SK-N-SH treated with all-trans-retinoic acid at 6 μM for 48 hours (cell line): ENCODE measurements around the gene CBFB.

Source experiments
- ATAC-seq: fragments of 200-7000 bp; cut with Tn5 transposase; 3 replicates; pipeline ENCODE4 v1.9.1; 2020; ENCODE audit warnings: mild to moderate bottlenecking, moderate library complexity
- ARNTL ChIP-seq: fragments of 450-650 bp; formaldehyde crosslinking; IDR thresholded peaks from 2 replicates; pipeline ENCODE4 v1.5.0; 2020; ENCODE audit warnings: low read depth, mild to moderate bottlenecking, moderate library complexity, borderline replicate concordance
- BACH2 ChIP-seq: fragments of 250-450 bp; sonication (Bioruptor Pico); IDR thresholded peaks from 2 replicates; pipeline ENCODE4 v1.9.0; 2021; ENCODE audit warnings: mild to moderate bottlenecking, borderline replicate concordance
- CREB5 ChIP-seq: fragments of 250-450 bp; sonication (Bioruptor Pico); IDR thresholded peaks from 2 replicates; pipeline ENCODE4 v1.5.1; 2020; ENCODE audit warnings: low read depth, mild to moderate bottlenecking, moderate library complexity
- CSDC2 ChIP-seq: fragments of 250-450 bp; sonication (Bioruptor Pico); IDR thresholded peaks from 2 replicates; pipeline ENCODE4 v1.5.0; 2020; ENCODE audit warnings: mild to moderate bottlenecking, moderate library complexity
- CSRNP3 ChIP-seq: fragments of 250-450 bp; sonication (Bioruptor Pico); IDR thresholded peaks from 2 replicates; pipeline ENCODE4 v1.5.1; 2021; ENCODE audit warnings: mild to moderate bottlenecking, moderate library complexity
- ESRRG ChIP-seq: fragments of 250-450 bp; sonication (Bioruptor Pico); IDR thresholded peaks from 2 replicates; pipeline ENCODE4 v1.6.1; 2021; ENCODE audit warnings: mild to moderate bottlenecking
- GLIS3 ChIP-seq: fragments of 250-450 bp; sonication (Bioruptor Pico); IDR thresholded peaks from 2 replicates; pipeline ENCODE4 v1.5.0; 2020; ENCODE audit warnings: mild to moderate bottlenecking, moderate library complexity
- ISL1 ChIP-seq: fragments of 250-450 bp; sonication (Bioruptor Pico); IDR thresholded peaks from 2 replicates; pipeline ENCODE4 v2.1.2; 2022; ENCODE audit warnings: mild to moderate bottlenecking, moderate library complexity
- OSR1 ChIP-seq: fragments of 250-450 bp; sonication (Bioruptor Pico); IDR thresholded peaks from 2 replicates; pipeline ENCODE4 v1.8.0; 2022; ENCODE audit warnings: moderate library complexity, mild to moderate bottlenecking, inconsistent platforms
- PATZ1 ChIP-seq: fragments of 250-450 bp; sonication (Bioruptor Pico); IDR thresholded peaks from 2 replicates; pipeline ENCODE4 v1.8.0; 2020; ENCODE audit warnings: mild to moderate bottlenecking, moderate library complexity, borderline replicate concordance
- POU6F1 ChIP-seq: fragments of 250-450 bp; sonication (Bioruptor Pico); IDR thresholded peaks from 2 replicates; pipeline ENCODE4 v1.8.0; 2021; ENCODE audit warnings: low read depth, mild to moderate bottlenecking, moderate library complexity, borderline replicate concordance
- RARB ChIP-seq: fragments of 250-450 bp; sonication (Bioruptor Pico); IDR thresholded peaks from 2 replicates; pipeline ENCODE4 v1.8.0; 2021; ENCODE audit warnings: mild to moderate bottlenecking, moderate library complexity
- SNAI2 ChIP-seq: fragments of 250-450 bp; sonication (Bioruptor Pico); IDR thresholded peaks from 2 replicates; pipeline ENCODE4 v1.5.0; 2020; ENCODE audit warnings: mild to moderate bottlenecking, moderate library complexity
- TCF4 ChIP-seq: fragments of 250-450 bp; sonication (Bioruptor Pico); IDR thresholded peaks from 2 replicates; pipeline ENCODE4 v1.8.0; 2021; ENCODE audit warnings: mild to moderate bottlenecking, moderate library complexity, borderline replicate concordance
- TSHZ2 ChIP-seq: fragments of 250-450 bp; sonication (Bioruptor Pico); IDR thresholded peaks from 2 replicates; pipeline ENCODE4 v1.5.0; 2020; ENCODE audit warnings: mild to moderate bottlenecking, moderate library complexity
- ZC3H10 ChIP-seq: fragments of 250-450 bp; sonication (Bioruptor Pico); IDR thresholded peaks from 2 replicates; pipeline ENCODE4 v1.5.1; 2021; ENCODE audit warnings: mild to moderate bottlenecking, moderate library complexity
- ZNF70 ChIP-seq: fragments of 450-650 bp; formaldehyde crosslinking; IDR thresholded peaks from 2 replicates; pipeline ENCODE4 v1.5.0; 2020; ENCODE audit warnings: mild to moderate bottlenecking, moderate library complexity
- ZNF8 ChIP-seq: fragments of 450-650 bp; formaldehyde crosslinking; IDR thresholded peaks from 2 replicates; pipeline ENCODE4 v1.5.0; 2020; ENCODE audit warnings: mild to moderate bottlenecking, moderate library complexity

Gene CBFB

GRCh38 chr16:67088551-67088950, 59.6 kb downstream of the CBFB start:
- ATAC-seq: no peak

GRCh38 chr16:67089101-67089500, 60.2 kb downstream of the CBFB start:
- no peak for TF ChIP-seq OSR1 (CRISPR knock-in tag)
- TF ChIP-seq ZNF70 (CRISPR knock-in tag): no peak
- ATAC-seq: no peak

More at GRCh38 chr16:67088551-67088950, 59.6 kb downstream of the CBFB start:
- no peak for TF ChIP-seq OSR1 (CRISPR knock-in tag)
- no peak for TF ChIP-seq POU6F1 (CRISPR knock-in tag)
- TF ChIP-seq ZNF8 (CRISPR knock-in tag): no peak
- TF ChIP-seq RARB (CRISPR knock-in tag): no peak
- no peak for TF ChIP-seq ZNF70 (CRISPR knock-in tag)
- TF ChIP-seq CSDC2 (CRISPR knock-in tag): no peak
- TF ChIP-seq CREB5 (CRISPR knock-in tag): no peak
- TF ChIP-seq, all 23 proteins: peak for 0

- TF ChIP-seq ZC3H10 (CRISPR knock-in tag): no peak
- no peak for TF ChIP-seq SNAI2 (CRISPR knock-in tag)
- no peak for TF ChIP-seq OSR1 (CRISPR knock-in tag)
- no peak for TF ChIP-seq CSRNP3 (CRISPR knock-in tag)
- TF ChIP-seq, all 23 proteins: peak for 0
- peak; percentile 64 for ATAC-seq
Observed at GRCh38 chr16:67091906-67092566, 63.1 kb downstream of the CBFB start.

- no peak for ATAC-seq
- TF ChIP-seq ESRRG (CRISPR knock-in tag): no peak
- no peak for TF ChIP-seq GLIS3
- TF ChIP-seq CSRNP3 (CRISPR knock-in tag): no peak
- TF ChIP-seq CSDC2 (CRISPR knock-in tag): no peak
- no peak for TF ChIP-seq PATZ1 (CRISPR knock-in tag)
- no peak for TF ChIP-seq TCF4
- no peak for TF ChIP-seq RARB (CRISPR knock-in tag)
- no peak for TF ChIP-seq CREB5 (CRISPR knock-in tag)
- TF ChIP-seq OSR1 (CRISPR knock-in tag): no peak
- no peak for TF ChIP-seq ISL1 (CRISPR knock-in tag)
- no peak for TF ChIP-seq ARNTL (CRISPR knock-in tag)
- TF ChIP-seq ZNF8 (CRISPR knock-in tag): no peak
- TF ChIP-seq SNAI2 (CRISPR knock-in tag): no peak
- TF ChIP-seq TSHZ2 (CRISPR knock-in tag): no peak
- no peak for TF ChIP-seq BACH2 (CRISPR knock-in tag)
Observed at GRCh38 chr16:67093098-67093726, 64.3 kb downstream of the CBFB start.
